ENCODE results near the gene SYDE2.

DNA sequence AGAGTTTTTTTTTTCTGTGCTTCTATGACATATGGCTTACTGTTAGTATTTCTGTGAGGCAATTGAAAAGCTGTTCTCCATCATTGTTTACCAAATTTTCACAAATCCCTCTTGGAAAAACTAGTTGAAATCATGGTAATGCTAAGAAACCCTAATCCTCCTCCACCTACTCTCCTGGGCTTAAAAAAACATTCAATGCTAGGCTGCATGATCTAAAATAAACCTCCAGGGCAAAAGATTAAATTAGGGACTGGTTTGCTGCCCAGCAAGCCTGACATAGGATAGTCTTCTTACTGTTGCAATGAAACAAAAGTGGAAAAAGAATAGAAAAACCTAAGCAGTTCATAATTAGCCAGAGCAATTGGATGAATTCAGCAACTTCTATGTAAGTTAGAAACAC lies 42.6 kb upstream of the SYDE2 start:
- no peak for TF ChIP-seq EZH2 (IDR thresholded peaks at IDR 0.05; ENCODE audit: low read length, missing control alignments)
- TF ChIP-seq, protein P1, sequence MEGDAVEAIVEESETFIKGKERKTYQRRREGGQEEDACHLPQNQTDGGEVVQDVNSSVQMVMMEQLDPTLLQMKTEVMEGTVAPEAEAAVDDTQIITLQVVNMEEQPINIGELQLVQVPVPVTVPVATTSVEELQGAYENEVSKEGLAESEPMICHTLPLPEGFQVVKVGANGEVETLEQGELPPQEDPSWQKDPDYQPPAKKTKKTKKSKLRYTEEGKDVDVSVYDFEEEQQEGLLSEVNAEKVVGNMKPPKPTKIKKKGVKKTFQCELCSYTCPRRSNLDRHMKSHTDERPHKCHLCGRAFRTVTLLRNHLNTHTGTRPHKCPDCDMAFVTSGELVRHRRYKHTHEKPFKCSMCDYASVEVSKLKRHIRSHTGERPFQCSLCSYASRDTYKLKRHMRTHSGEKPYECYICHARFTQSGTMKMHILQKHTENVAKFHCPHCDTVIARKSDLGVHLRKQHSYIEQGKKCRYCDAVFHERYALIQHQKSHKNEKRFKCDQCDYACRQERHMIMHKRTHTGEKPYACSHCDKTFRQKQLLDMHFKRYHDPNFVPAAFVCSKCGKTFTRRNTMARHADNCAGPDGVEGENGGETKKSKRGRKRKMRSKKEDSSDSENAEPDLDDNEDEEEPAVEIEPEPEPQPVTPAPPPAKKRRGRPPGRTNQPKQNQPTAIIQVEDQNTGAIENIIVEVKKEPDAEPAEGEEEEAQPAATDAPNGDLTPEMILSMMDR (conservative IDR thresholded peaks at IDR 0.05 in 1 of 2, IDR thresholded peaks at IDR 0.05 in 1 of 2; ENCODE audit: low read depth in 1 of 2, low read length in 2 of 2) = no peak

Measured in fibroblast of lung (primary cell).